ENCODE measurements around the gene METTL25. TPM values are rescaled to one million over a fixed set of nuclear protein-coding genes. Genes with fewer than 3 reads are reported as not detected.

The METTL25 gene
- total RNA-seq, 2 donors from 2014 or later: 16.3 to 20.6 TPM

GRCh38 chr12:82458101-82458500 lies 99.8 kb downstream of the METTL25 start:
- no peak overlapping the region for H3K4me3 ChIP-seq
- no peaks in the 10 kb centered on the region for H3K36me3 ChIP-seq
- TF ChIP-seq CTCF (IDR thresholded peaks at IDR 0.05): no peak
- H3K27me3 ChIP-seq: no peaks in the 10 kb centered on the region
- no peak overlapping the region for H3K27ac ChIP-seq
- no peaks in the 10 kb centered on the region for H3K9me3 ChIP-seq
- H3K4me1 ChIP-seq: no peaks in the 10 kb centered on the region
- DNase-seq (ENCODE audit: low spot score): no peak

GRCh38 chr12:82461393-82461792 lies 103.1 kb downstream of the METTL25 start:
- no peak for TF ChIP-seq CTCF (IDR thresholded peaks at IDR 0.05)
- H3K4me3 ChIP-seq: no peak overlapping the region
- H3K4me1 ChIP-seq: no peaks in the 10 kb centered on the region
- H3K36me3 ChIP-seq: no peaks in the 10 kb centered on the region
- no peaks in the 10 kb centered on the region for H3K27me3 ChIP-seq
- no peak for DNase-seq (ENCODE audit: low spot score)
- no peak overlapping the region for H3K27ac ChIP-seq
- H3K9me3 ChIP-seq: no peaks in the 10 kb centered on the region

GRCh38 chr12:82461836-82462235 lies 103.5 kb downstream of the METTL25 start:
- H3K27ac ChIP-seq: no peak overlapping the region
- H3K9me3 ChIP-seq: no peaks in the 10 kb centered on the region
- no peaks in the 10 kb centered on the region for H3K4me1 ChIP-seq
- no peak for TF ChIP-seq CTCF (IDR thresholded peaks at IDR 0.05)
- H3K36me3 ChIP-seq: no peaks in the 10 kb centered on the region
- H3K27me3 ChIP-seq: no peaks in the 10 kb centered on the region
- no peak for DNase-seq (ENCODE audit: low spot score)
- no peak overlapping the region for H3K4me3 ChIP-seq

DNA sequence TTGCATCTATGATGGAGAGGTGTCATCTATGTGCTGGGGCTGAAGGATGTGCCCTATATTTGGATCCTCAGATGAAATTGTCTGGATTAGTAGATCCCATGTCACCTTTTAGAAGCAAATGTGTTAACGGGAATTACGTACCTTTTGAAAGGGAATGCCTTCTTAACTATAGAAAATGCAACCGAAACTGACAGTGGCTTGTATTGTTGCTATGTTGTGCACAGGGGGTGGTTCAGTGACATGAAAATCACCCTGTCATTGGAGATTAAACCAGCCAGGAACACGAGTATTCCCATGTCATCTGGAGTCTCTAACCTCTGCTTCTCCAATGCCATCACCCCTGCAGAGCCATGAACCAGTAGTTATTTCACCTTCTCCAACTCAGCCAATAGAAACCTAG lies 110.2 kb downstream of the METTL25 start:
- DNase-seq (ENCODE audit: low spot score): no peak
- H3K4me1 ChIP-seq: no peaks in the 10 kb centered on the region
- H3K36me3 ChIP-seq: peaks cover 12% of the 10 kb centered on the region
- no peak overlapping the region for H3K27ac ChIP-seq
- H3K4me3 ChIP-seq: no peak overlapping the region
- no peaks in the 10 kb centered on the region for H3K27me3 ChIP-seq
- no peak for TF ChIP-seq CTCF (IDR thresholded peaks at IDR 0.05)
- H3K9me3 ChIP-seq: peaks cover 0 to 9% of the 10 kb centered on the region in 2 donors

DNA sequence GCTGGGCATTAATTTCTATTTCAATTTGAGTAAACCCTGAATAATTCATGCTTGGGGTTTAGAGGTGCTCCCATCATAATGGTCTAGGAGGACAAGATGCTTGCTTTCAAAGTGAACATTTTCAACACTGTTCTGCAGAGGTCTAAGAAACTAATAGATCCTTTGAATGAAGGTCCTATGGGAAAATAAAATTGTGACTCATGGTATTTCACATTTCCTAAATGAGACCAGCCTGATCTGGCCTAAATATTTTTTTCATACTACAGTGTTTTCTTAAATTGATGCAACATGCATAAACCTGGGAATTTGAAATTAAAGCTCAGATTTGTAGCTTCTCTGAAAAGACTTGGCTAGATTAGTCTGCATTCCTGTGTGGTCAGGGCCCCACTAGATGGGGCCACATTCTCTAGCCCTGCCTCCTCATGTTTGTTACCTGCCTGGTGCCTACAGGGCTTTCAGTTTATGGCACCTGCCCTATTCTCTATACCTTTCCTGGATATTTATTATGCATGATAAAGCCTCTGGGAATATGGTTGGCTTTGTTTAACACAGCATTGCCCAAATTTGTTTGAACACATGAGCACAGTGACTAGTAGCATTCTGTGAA lies 112.7 kb downstream of the METTL25 start:
- TF ChIP-seq CTCF (IDR thresholded peaks at IDR 0.05): no peak
- DNase-seq (ENCODE audit: low spot score): no peak
- H3K4me3 ChIP-seq: no peak overlapping the region
- H3K27ac ChIP-seq: no peak overlapping the region
- H3K27me3 ChIP-seq: no peaks in the 10 kb centered on the region
- H3K9me3 ChIP-seq: peaks cover 0 to 9% of the 10 kb centered on the region in 2 donors
- peaks cover 12% of the 10 kb centered on the region for H3K36me3 ChIP-seq
- H3K4me1 ChIP-seq: no peaks in the 10 kb centered on the region

All from right atrium auricular region (tissue), 2 donors.